Smooth muscle cell (in vitro differentiated cells): ENCODE data around the gene REC8. TPM values are rescaled to one million over a fixed set of nuclear protein-coding genes. Genes with fewer than 3 reads are reported as not detected.
A peak's percentile ranks its signal among the peaks of the same experiment; 100 is the strongest.

Experiments
- DNase-seq: peaks from one replicate; lab custom pipeline; 2025; ENCODE audit not compliant: unreplicated experiment; lab: John Stamatoyannopoulos, UW
- H2AFZ ChIP-seq: fragments of 200-600 bp; sonication (generic); 2 replicates; pipeline ENCODE4 v1.6.0; 2016; ENCODE audit warnings: antibody characterized with exemption, low read depth, mild to moderate bottlenecking
- H3F3A ChIP-seq: fragments of 200-600 bp; sonication (generic); 2 replicates; pipeline ENCODE4 v1.6.0; 2017; ENCODE audit warnings: antibody characterized with exemption, low read depth
- H3K27ac ChIP-seq: fragments of 200-600 bp; sonication (generic); 2 replicates; pipeline ENCODE4 v1.5.1; 2016; ENCODE audit warnings: low read depth, mild to moderate bottlenecking
- H3K27me3 ChIP-seq: fragments of 200-600 bp; sonication (generic); 2 replicates; pipeline ENCODE4 v1.6.1; 2016; ENCODE audit warnings: low read depth, mild to moderate bottlenecking
- H3K36me3 ChIP-seq: fragments of 200-600 bp; sonication (generic); 2 replicates; pipeline ENCODE4 v1.5.1; 2016; ENCODE audit warnings: low read depth
- H3K4me1 ChIP-seq: fragments of 200-600 bp; sonication (generic); 2 replicates; pipeline ENCODE4 v1.5.1; 2016; ENCODE audit warnings: low read depth
- H3K4me2 ChIP-seq: fragments of 200-600 bp; sonication (generic); 2 replicates; pipeline ENCODE4 v1.6.0; 2016; ENCODE audit warnings: mild to moderate bottlenecking
- H3K4me3 ChIP-seq: fragments of 200-600 bp; sonication (generic); 2 replicates; pipeline ENCODE4 v1.5.1; 2016; ENCODE audit warnings: mild to moderate bottlenecking
- H3K79me2 ChIP-seq: fragments of 200-600 bp; sonication (generic); 2 replicates; pipeline ENCODE4 v1.6.0; 2016; ENCODE audit warnings: low read depth, mild to moderate bottlenecking
- H3K9ac ChIP-seq: fragments of 200-600 bp; sonication (generic); 2 replicates; pipeline ENCODE4 v1.6.0; 2016; ENCODE audit warnings: low read depth
- H3K9me3 ChIP-seq: fragments of 200-600 bp; sonication (generic); replicated peaks from 2 replicates; pipeline ENCODE4 v1.5.1; 2016; ENCODE audit warnings: low read depth
- H4K20me1 ChIP-seq: fragments of 200-600 bp; sonication (generic); 2 replicates; pipeline ENCODE4 v1.6.0; 2016; ENCODE audit warnings: low read depth
- WGBS: methylation state at CpG from one replicate; pipeline ENCODE4 v1.1.7; 2016; ENCODE audit warnings: low lambda C conversion rate; 5-methylcytosine and 5-hydroxymethylcytosine counted together
- polyA plus RNA-seq: library from polyadenylated mRNA; unstranded; fragments of >200 nt; fragmentation: Nextera tagmentation; extraction: Ambion mirVana; gene quantifications from 2 replicates; pipeline ENCODE4 v1.2.1, GENCODE V29; 2016
- total RNA-seq: library from RNA; depleted of rRNA; stranded (reverse); fragments of >200 nt; gene quantifications from 2 replicates; pipeline ENCODE4 v1.2.3, GENCODE V29; 2014
- TF ChIP-seq, protein P1 (sequence below): fragments of 200-600 bp; sonication (generic); IDR thresholded peaks from 2 replicates; pipeline ENCODE4 v1.5.1; 2017; ENCODE audit warnings: borderline replicate concordance, mild to moderate bottlenecking, antibody characterized with exemption; ENCODE audit not compliant: insufficient read depth, poor library complexity, severe bottlenecking

REC8 gene
- total and polyA plus RNA-seq, 2 experiments from 2014 or later, result 9.3 to 16.8 TPM

DNA sequence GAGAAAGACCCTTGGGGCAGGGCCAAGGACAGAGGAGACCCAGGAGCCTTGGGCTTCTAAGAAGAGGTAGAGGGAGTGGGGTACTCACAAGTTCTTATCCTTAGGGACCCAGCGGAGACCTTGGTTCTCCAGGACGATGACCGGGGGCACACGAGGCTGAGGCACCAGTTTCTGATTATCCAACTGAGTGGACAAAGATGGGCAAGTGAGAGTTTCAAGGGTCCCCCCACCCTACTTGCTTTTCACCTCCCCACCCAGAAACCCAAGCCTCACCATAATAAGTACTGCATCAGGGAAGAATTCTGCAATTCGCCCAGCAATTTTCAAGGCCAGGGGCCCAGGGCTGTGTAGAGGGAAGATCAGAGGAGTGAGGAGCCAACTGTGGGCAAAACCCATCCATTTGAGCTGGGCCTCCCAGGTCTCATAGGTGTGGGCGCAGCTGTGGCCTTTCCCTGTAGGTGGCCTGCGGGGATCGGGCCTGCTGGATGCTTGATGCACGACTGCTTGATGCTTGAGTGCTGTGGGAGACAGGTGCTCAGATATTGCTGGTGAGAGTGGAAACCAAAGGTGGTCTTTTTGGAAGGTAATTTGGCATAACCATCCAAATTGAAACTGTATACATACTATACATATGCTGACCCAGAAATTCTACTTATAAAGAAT is 32.5 kb upstream of the REC8 start:
- DNase-seq, result no peak
- peaks cover 8% of the 10 kb centered on the region for H4K20me1 ChIP-seq
- H3K9me3 ChIP-seq, result no peaks in the 10 kb centered on the region
- H3K27ac ChIP-seq, result no peak overlapping the region
- peaks cover 18% of the 10 kb centered on the region for H3K4me1 ChIP-seq
- TF ChIP-seq, protein P1, sequence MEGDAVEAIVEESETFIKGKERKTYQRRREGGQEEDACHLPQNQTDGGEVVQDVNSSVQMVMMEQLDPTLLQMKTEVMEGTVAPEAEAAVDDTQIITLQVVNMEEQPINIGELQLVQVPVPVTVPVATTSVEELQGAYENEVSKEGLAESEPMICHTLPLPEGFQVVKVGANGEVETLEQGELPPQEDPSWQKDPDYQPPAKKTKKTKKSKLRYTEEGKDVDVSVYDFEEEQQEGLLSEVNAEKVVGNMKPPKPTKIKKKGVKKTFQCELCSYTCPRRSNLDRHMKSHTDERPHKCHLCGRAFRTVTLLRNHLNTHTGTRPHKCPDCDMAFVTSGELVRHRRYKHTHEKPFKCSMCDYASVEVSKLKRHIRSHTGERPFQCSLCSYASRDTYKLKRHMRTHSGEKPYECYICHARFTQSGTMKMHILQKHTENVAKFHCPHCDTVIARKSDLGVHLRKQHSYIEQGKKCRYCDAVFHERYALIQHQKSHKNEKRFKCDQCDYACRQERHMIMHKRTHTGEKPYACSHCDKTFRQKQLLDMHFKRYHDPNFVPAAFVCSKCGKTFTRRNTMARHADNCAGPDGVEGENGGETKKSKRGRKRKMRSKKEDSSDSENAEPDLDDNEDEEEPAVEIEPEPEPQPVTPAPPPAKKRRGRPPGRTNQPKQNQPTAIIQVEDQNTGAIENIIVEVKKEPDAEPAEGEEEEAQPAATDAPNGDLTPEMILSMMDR, result no peak
- no peaks in the 10 kb centered on the region for H3K27me3 ChIP-seq
- H2AFZ ChIP-seq, result no peak overlapping the region
- no peaks in the 10 kb centered on the region for H3K36me3 ChIP-seq
- H3K79me2 ChIP-seq, result peaks cover 19% of the 10 kb centered on the region
- WGBS, result 95% methylated on average over 9 of the region's 9 CpGs
- H3K9ac ChIP-seq, result no peak overlapping the region
- peak overlapping the region; percentile 66 for H3K4me3 ChIP-seq
- peaks cover 10% of the 10 kb centered on the region for H3F3A ChIP-seq
- H3K4me2 ChIP-seq, result peak overlapping the region; percentile 92

DNA sequence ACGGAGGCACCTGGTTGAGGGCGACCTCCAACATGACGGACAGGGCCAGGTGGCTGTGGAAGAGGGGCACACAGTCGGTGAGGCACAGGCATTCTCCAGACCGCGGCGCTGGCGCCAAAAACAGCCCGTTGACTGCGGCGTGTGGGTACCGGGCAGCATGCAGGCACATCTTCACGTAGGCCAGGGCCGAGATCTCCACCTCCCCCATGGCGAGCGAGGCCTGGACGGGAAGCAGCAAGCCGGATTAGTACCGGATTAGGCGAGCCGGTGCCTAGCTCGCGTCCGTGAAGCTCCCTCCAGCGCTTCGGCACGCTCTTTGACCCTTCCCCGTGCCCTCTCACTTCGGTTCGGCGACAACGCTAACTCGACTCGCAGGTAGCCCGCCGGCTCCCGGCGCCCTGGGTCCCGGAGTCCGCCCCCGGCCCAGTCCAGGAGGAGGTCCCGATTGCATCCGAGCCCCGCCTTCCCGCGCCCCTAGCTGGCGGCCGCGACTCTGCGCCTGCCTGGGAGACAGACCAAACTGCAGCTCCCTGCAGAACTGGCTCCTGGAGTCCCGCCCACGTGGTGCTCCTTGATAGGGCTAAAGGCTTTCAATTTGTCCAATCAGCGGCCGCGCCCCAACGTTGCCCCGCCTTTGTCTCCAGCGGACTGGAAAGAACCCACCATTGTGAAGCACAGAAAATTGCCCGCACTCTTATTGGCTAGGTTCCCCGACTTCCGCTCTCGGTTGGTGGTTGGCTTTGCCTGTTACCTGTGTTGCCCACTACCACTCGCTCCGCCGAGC is 30.6 kb upstream of the REC8 start, which contains the start of gene EMC9:
TSS of gene EMC9 (minus strand) at position 495 of the 784 bp plus-strand sequence. CDS start at position 208, 287 bp downstream.
- Histone ChIP-seq H3K4me3 (peak within 1 kb of the TSS; percentile 66), H3K4me2 (peak within 1 kb of the TSS; percentile 92), H3K36me3 (no peaks in the 10 kb centered on the region), H3K27ac (peak within 1 kb of the TSS; percentile 50), H3K79me2 (peaks cover 27% of the 10 kb centered on the region), H3K27me3 (no peaks in the 10 kb centered on the region), H2AFZ (peak within 1 kb of the TSS; percentile 25), H3K9ac (peak within 1 kb of the TSS; percentile 46), H3K4me1 (peaks cover 21% of the 10 kb centered on the region), H3F3A (peaks cover 16% of the 10 kb centered on the region), H3K9me3 (no peaks in the 10 kb centered on the region), H4K20me1 (peaks cover 8% of the 10 kb centered on the region)
- TF ChIP-seq, protein P1, result peak; percentile 13
- WGBS, result under 1% methylated on average over 65 of the region's 65 CpGs
- DNase-seq, result peak; percentile 94

DNA sequence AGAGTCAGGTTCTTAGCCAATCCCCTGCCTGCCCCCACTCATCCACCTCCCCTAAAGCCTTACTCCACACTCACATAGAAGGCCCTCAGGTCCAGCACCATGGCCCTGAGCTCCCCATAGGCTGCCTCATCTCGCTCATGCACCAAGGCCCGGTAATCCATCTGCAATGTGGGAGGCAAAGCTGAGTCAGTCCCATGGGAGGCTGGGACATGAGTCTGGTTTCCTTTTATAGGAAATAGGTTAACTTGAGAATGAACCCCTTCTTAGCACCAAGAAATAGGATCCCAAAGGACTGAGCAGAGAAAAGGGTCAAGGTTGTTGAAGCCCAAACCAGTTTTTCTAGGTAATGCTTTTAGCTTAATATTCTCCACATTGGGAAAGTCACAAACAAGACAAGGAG is 28.4 kb upstream of the REC8 start:
- Histone ChIP-seq H3K27ac (no peak overlapping the region), H3K4me1 (peaks cover 21% of the 10 kb centered on the region), H3K9ac (no peak overlapping the region), H3F3A (peaks cover 16% of the 10 kb centered on the region), H3K79me2 (peaks cover 39% of the 10 kb centered on the region), H4K20me1 (peaks cover 16% of the 10 kb centered on the region), H3K36me3 (no peaks in the 10 kb centered on the region), H2AFZ (no peak overlapping the region), H3K4me2 (no peak overlapping the region), H3K9me3 (no peaks in the 10 kb centered on the region), H3K4me3 (no peak overlapping the region), H3K27me3 (no peaks in the 10 kb centered on the region)
- DNase-seq, result no peak
- TF ChIP-seq, protein P1, result no peak
- 43% methylated on average over 2 of the region's 2 CpGs for WGBS
